Limb (tissue), 2 donors: ENCODE results near the gene PPP6R1.

Source experiments
- DNase-seq, 2 donors: peaks; one replicate each; pipeline ENCODE4 v3.0.0-alpha.2; 2016; ENCODE audit errors: extremely low spot score in 2 of 2

PPP6R1 gene

DNA sequence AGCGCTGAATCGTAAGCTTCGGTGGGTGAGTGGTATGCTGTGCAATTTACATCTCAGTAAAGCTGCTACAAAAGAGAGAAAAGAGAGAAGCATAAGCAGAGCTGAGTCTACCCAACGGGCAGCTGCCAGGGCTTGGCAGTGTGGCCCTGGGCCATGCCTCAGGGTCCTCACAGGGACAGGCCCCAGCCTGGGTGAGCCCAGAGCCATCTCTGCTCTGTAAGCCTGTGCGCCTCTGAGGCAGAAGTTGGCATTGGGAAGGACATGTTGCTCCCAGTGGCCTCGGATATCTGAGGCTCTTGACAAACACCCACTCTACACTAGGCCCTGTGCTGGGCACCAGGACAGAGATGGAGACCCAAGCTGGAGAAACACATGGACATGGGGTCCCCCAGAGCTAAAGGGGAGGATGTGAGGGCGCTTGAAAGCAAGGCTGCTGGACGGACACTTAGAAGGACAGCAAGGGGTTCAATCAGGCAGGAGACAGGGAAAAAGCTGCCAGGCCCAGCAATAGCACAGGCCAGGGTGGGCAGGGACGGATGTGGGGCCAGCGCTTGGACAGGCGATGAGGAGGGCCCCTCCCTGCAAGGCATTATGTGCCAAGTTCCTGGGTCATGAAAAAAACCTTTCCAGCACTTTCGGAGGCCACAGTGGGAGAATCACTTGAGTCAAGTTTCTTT lies 14.7 kb downstream of the PPP6R1 start:
- DNase-seq: no peak

DNA sequence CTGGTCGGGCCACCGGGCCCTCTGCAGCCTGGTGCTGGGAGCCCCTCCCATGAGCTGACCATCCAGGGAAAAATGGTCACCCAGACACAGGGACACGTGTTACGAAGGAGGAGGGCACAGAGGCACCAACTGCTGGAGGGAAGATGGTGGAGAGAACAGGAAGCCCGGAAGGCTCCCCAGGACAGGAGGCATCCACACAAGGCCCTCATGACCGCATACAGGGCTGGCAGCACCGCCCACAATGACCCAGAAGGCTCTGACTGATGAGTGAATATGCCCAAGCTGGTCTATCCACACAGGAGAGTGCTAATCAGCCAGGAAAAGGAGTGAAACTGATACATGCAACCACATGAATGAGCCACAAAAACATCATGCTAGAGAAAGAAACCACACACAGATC lies 16.3 kb downstream of the PPP6R1 start:
- DNase-seq: no peak

DNA sequence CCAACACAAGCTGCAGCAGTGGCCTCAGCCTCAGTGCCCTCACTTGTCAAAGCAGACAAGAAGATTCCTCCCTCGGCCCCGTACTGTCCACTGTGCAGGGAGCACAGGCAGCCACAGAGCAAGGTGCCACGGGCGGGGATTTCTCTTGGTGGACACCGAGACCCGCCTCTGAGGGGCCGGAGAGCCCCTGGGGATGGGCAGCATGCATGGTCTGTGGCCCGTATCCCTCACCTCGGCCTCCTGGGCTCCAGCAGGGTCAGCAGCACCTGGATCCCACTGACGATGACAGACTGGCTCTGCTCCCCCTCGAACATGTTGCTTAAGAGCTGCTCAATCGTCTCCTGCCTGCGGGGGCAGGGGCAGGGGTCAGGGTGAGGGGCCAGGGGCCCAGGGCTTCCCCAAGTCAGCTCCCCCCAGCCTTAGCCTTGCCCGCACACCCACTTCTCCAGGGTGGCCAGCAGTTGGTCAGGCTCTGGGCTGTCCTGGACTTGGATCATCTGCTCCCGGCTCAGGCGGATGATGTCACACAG lies 16.8 kb downstream of the PPP6R1 start:
- DNase-seq: no peak

DNA sequence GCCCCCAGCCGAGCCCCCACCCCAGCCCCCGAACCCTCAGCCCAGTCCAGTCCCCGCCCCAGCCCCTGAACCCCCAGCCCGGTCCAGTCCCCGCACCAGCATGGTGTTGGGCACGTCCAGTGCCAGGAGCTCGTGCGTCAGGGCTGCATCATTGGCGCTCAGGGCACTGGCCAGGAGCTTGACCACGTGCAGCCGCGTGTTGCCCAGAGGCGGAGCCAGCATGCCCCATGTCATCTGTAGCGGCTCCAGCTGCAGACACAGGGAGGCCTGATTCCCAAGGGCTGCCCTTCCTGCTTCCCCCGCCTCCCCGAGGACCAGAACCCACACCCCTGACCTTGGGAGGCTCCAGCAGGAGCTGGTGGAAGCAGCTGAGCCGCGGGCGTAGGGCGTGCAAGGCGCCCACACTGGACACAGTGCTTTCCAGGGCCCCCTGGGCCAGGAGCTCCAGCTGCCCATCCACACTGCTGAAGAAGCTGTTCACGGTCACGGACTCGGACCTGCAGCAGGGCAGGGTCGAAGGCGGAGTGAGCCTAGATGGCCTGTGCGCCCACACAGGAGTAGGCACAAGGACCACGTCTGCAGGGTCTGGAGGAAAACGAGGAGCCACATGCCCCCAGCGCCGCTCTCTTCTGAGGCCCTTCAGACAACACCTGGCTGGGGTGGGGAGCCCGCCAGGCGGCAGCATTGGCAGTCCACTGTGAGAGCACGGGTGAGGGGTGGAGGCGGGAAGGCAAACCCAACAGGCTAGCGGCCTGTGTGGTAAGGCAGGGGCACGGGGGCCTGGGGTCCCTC lies 17.5 kb downstream of the PPP6R1 start:
- no peak for DNase-seq

DNA sequence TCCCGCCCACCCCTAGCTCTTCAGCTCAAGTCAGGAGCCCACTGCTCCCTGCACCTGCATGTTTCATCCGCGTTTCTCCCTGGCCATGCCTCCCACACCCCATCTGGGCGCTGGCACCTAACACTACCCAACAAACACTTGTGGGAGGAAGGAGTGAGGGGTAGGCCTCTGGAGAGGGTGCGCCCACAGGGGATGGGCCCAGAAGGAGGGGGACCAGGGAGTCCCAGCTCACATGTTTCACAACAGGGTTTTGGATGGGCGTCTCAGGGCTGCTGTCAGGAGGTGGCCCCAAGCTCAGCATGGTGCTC lies 18.1 kb downstream of the PPP6R1 start:
- no peak for DNase-seq

DNA sequence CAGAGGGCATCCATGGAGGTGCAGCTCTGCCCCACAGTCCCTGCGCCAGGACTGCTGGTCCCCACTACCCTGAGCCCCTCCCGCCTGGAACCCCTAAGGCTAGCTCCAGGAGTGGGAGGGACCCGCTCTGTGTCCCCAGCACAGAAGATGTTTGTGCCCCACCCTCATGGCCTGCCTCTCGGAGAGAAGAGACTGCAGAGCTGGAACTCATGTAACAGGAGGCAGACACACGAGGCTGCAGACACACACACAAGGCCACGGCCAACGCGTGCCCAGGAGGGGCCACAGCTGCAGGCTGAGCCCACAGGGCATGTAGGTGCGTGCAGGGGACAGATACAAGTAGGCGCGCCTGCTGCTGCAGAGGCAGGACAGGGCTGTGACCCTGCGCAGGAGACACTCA lies 19.8 kb downstream of the PPP6R1 start:
- DNase-seq: no peak

DNA sequence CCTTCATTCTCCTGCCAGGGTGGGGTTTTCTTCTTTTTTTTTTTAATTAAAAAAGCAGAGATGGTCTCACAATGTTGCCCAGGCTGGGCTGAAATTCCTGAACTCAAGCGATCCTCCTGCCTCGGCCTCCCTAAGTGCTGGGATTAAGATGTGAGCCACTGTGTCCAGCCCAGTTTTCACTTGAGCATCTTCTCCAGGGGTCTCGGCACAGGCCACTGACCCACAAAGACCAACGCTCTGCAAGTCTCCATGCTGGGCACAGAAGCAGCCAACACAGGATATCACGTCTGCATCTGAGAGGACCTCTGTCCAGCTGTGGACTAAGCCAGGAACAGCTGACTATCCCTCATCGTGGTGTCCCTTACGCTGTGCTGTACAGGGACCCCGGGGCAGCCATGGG lies 20.8 kb downstream of the PPP6R1 start:
- DNase-seq: no peak

DNA sequence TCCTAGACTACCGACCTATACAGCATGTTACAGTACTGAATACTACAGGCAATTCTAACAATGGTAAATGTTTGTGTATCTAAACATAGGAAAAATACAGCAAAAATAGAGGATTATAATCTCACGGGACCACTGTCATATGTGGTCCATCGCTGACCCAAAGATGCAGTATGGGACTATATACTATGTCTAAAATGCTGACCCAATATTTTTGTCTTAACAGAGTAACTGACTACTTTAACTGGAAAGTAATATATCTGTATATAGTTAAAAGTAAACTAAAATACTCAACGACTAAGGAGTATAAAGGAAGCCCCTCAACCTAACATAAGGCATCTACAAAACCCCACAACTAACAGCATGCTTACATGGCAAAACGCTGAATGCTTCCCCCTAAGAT lies 25.8 kb downstream of the PPP6R1 start:
- no peak for DNase-seq

DNA sequence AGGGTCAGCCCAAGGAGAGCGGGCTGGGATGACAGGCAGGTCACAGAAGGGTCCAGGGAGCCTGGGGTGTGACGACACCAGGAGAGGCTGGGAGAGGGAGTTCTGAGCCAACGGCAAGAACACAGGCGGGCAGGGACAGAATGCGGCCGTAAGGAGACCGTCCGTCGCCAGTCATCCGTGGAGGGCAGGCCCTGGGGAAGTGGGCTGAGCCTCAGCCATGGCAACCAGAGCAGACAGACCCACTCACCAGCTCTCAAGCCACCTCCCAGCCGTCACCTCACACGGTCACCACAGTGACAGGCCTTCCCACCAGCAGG lies 26.6 kb downstream of the PPP6R1 start:
- DNase-seq: no peak

DNA sequence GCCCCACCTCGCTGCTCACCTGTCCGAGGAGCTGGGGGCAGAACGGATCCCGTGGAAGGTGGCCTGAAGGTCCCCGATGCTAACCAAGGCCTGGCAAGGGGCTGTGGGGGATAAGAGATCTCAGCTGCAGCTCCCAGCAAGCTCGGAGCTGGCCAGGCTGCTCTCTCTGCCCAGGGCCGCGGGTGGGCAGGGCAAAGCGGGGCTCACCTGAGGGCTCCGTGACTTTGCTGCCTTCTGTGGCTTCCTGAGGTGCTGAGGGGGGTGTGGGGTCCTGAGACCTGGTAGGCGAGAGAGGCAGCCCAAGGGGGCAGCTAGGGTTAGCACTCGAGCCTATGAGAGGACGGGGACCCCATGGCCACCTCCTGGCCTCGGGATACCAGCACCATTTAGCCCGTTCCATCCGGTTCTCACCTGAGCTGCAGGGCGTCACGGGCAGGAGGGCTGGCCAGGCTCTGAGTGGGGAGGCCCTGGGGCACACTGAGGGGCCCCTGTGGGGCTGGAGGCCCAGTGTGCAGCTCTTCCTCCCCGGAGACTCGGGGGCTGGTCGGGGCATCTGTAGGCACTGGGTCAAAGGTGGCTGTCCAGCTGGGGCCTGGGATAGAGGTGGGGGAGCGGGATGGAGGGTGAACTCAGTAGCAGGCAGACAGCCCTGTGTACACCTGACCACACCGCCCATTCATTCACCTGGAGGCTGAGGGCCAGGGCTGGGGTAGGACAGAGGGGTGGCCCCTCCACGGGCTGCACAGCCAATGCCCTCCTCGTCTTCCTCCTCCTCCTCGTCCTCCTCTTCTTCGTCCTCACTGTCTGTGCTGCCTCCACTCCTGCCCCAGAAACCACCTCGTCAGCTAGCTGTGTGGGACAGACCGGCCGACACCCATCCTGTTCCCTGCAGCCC lies 27.2 kb downstream of the PPP6R1 start:
- no peak for DNase-seq

DNA sequence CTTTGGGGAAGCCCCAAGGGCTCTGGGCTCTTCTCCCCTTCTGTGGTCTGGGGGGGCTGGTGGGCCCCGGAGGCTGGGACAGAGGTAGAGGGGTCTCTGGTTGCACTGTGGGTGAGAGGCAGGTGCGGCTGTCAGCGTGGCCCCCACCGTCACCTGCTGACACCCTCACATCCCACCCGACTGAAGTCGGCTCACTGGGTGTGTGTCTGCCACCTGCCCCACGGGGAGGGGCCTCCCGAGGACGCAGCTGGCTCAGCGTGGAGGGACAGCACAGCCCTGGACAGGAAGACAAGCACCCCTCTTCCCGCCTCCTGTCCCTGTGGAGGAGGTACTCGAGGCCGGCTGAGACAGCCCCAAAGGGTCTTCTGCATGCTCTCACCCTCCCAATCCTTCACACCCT lies 28.0 kb downstream of the PPP6R1 start:
- no peak for DNase-seq

DNA sequence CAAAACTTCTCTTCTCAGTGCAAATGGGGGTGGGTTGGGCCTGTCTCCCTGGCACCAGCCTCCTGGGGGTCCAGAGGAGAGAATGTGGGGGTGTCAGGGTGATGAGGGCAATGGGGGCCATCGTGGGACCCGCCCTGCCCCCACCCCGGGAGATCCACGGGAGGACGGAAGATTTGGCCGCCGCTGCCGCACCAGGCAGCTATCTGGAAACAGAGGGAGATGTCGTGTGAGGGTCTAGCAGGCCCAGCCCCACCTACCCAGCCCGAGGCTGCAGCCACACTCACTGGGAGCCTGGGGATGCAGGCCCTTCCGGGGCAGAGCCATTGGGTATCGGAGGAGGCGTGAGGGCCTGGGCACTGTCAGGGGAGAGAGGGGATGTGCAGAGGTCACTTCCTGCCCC lies 28.5 kb downstream of the PPP6R1 start:
- DNase-seq: no peak

DNA sequence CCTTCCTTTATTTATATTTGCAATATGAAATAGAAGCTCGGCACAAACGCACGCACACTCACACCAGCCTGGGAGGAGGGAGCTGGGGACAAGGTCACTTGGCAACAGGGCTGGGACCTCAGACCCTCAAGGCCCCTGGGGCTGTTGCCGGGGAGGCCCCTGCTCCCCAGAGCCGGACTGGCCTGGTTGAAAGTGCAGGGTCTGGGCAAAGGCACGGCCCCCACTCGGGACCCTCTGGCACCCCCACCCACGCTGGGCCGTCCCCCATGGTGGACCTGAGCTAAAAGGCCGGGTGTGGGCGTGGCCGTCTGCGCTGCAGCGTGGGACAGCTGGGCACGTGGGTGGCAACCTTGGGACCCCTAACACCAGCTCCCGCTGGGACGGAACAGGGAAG lies 29.0 kb downstream of the PPP6R1 start:
- no peak for DNase-seq

DNA sequence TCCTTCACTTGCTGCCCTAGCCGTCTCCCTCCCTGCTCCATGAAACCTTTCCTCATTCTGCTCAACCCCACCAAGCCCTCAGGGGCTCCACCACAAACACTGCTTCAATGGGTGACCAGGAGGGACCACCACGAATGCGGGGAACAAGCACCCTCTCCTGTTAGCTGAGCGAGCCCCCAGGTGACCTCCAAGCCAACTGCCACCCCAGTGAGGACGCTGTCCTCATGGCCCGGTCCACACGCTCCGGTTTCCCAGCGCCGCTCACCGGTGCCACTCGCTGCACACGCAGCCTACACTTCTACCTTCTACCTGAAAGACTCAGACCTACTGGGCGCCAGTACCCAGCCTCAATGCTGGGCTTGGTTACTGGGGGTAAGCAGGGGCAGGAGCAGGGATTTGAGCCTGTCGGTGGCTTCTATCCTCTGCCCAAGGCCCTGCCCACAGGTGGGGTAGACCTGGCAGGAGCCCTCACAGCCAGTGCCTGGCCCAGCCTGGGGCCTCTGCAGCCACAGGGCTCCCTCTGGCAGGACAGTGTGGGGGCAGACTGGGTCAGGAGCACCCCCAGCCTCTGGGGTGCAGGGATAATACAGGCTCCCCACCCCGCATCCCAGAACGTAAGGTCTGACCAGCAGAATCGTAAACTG lies 29.6 kb downstream of the PPP6R1 start:
- no peak for DNase-seq

DNA sequence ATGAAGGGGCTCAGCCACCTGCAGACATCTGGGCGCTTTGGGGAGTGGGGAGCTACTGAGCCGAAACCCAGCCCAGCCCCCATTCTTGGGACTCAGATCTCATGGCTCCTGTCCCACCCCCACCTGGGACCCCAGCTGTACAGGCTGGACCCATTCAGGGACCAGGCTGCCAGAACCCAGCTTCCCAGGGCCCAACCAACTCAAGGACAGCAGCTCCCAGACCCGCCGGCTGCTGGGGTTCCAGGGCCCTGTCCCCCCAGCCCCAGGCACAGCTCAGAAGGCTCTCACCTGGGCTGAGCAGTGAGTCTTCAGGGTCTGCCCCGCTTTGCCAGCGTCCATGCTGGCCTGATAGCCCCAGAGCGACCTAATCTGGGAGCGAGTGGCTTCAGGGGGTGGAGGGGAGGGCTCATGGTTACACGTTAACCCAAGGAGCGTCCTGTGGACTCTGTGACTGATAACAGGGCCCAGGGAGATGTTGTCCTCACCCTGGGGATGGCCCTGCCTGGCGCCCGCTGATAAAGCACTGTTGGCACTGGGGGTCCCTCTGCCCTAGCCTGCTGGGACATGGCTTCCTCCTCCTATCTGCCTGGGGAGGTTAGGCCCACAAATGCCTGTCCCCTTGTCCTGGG lies 30.3 kb downstream of the PPP6R1 start, which contains the start of gene TMEM86B:
Gene TMEM86B, minus strand, starts transcription at position 361 of the 629 bp plus-strand sequence. Its CDS starts 22 bp downstream, at position 339.
- DNase-seq: no peak

DNA sequence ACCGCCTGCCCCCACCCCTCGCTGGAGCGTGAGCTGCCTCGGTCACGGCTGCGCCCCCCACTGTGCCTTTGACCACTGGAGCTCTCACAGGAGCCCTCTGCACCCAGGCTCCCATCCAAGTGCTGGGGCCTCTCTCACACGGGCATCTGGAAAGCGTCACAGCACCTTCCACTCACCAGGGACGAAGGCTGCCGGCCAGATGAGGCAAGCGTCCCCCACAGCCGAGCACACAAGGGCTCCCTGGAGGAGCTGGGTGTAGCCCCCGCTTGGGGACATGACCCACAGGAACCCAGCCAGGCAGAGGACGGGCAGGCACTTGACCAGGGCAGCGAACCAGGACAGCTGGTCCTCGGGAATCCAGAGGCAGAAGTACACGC lies 30.8 kb downstream of the PPP6R1 start:
- no peak for DNase-seq

DNA sequence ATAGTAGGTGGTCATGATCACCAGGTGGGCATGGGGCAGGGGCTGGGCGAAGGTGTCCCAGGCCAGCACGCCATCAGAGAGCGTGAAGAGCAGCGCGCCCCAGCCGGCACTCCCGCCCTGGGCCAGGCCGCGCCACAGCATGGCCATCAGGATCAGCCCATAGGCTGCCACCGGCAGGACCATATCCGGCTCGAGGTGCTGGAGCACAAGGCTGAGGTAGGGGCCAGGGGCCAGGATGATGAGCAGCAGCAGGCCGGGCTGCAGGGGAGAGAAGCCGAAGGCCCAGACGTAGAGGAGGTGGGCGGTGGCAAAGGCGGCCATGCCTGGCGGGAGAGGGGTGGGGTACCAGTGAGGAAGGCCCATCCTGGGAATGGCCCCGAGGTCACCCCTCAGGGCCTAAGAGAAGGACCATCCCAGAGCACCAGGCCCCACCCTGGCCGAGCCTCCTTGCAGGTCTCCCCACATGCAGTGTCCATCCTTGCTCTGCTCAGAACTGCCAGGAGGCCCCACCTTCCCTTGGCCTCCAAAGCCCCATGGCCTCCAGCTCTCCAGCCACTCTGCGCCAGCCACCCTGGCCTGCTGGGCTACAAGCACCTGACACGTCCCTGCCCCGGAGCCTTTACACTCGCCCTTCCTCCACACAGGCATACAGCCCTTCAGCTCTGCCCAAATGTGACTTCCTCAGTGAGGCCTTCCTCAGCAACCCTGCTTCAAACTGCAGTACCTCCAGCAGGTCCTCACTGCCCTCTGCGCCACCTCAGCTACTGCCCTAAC lies 31.4 kb downstream of the PPP6R1 start:
- DNase-seq: no peak

DNA sequence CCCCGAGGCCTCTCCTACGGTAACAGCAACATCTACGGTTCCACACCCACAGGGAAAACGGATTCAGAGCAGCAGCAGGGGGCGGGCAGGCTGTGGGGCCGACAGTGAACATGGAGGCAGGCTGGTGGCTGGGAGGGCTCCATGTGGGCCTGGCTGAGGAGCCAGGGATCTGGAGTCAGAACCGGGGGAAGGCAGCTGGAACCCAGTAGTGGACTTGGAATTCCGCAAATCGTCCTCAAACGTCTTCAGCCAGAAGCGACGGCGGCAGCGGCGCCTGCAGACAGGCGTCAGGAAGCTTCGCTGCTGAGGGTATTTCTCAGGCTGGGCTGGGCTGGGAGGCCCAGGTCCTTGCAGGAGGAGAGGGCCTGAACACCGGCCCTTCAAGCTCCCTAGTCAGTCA lies 32.0 kb downstream of the PPP6R1 start:
- no peak for DNase-seq

DNA sequence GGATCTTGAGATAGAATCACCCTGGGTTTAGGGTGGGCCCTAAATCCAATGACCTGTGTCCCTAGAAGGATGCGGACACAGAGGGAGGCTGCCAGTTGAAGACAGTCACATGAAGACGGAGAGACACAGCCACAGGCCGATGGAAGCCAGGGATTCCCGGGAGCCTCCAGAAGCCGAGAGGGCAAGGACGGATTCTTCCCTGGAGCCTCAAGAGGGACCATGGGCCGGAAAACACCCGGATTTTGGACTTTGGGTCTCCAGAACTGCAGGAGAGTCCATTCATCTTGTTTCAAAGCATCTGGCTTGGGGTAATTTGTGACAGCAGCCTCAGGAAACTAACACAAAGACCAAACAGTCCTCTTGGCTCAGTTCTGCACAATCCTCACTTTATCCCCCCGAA lies 32.5 kb downstream of the PPP6R1 start:
- no peak for DNase-seq

DNA sequence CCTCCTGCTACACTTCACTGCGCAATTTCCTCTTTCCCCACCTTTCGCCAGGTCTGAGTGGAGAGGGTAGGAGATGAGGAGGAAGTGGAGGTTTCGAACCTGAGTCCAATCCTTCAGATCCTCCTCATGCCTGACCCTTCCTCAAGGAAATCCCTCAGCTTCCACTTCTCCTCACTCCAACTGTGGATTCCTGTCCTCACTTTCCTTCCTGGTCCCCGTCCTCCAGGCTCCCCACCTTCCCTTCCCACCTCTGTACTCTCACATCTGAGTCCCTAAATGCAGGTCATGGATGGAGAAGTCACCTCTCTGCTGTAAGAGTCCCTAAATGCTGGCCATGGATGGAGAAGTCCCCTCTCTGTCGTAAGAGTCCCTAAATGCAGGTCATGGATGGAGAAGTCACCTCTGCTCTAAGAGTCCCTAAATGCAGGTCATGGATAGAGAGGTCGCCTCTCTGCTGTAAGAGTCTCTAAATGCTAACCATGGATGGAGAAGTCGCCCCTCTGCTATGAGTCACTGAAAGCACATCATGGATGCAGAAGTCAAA lies 33.3 kb downstream of the PPP6R1 start:
- no peak for DNase-seq
